GM18858 (cell line): ENCODE measurements around the gene ELMOD1.

Source experiments
- ATAC-seq: cut with Tn5 transposase; IDR thresholded peaks from one replicate; pipeline ENCODE4 v1.9.1; 2021; ENCODE audit not compliant: unreplicated experiment

ELMOD1 gene

GRCh38 chr11:107631931-107632330 is 41.0 kb downstream of the ELMOD1 start:
- no peak for ATAC-seq

- no peak for ATAC-seq
Measured at GRCh38 chr11:107646783-107647182, 55.8 kb downstream of the ELMOD1 start.

- ATAC-seq = no peak
Measured at GRCh38 chr11:107648242-107648641, 57.3 kb downstream of the ELMOD1 start.

GRCh38 chr11:107651672-107652071 is 60.7 kb downstream of the ELMOD1 start:
- ATAC-seq = no peak

- ATAC-seq = no peak
Measured at GRCh38 chr11:107653076-107653475, 62.1 kb downstream of the ELMOD1 start.

GRCh38 chr11:107655602-107656001 is 64.7 kb downstream of the ELMOD1 start:
- no peak for ATAC-seq

GRCh38 chr11:107659310-107659709 is 68.4 kb downstream of the ELMOD1 start:
- no peak for ATAC-seq

- no peak for ATAC-seq
Measured at GRCh38 chr11:107660066-107660465, 69.1 kb downstream of the ELMOD1 start.

- ATAC-seq = no peak
Measured at GRCh38 chr11:107661656-107662055, 70.7 kb downstream of the ELMOD1 start.

GRCh38 chr11:107665018-107665417 is 74.1 kb downstream of the ELMOD1 start:
- no peak for ATAC-seq

- no peak for ATAC-seq
Measured at GRCh38 chr11:107666911-107667613, 76.1 kb downstream of the ELMOD1 start.

GRCh38 chr11:107669191-107669740 is 78.3 kb downstream of the ELMOD1 start:
- no peak for ATAC-seq

GRCh38 chr11:107669893-107670601 is 79.1 kb downstream of the ELMOD1 start:
- ATAC-seq = no peak

GRCh38 chr11:107675902-107676301 is 85.0 kb downstream of the ELMOD1 start:
- ATAC-seq = no peak

GRCh38 chr11:107676336-107677057 is 85.5 kb downstream of the ELMOD1 start:
- no peak for ATAC-seq

- no peak for ATAC-seq
Measured at GRCh38 chr11:107677924-107678631, 87.1 kb downstream of the ELMOD1 start.

- ATAC-seq = no peak
Measured at GRCh38 chr11:107678632-107678971, 87.7 kb downstream of the ELMOD1 start.

GRCh38 chr11:107679255-107680024 is 88.5 kb downstream of the ELMOD1 start:
- no peak for ATAC-seq

GRCh38 chr11:107682171-107682570 is 91.2 kb downstream of the ELMOD1 start:
- ATAC-seq = no peak

GRCh38 chr11:107682572-107682971 is 91.6 kb downstream of the ELMOD1 start:
- ATAC-seq = no peak
